HG02610 (cell line): Measurements from ENCODE around the gene ROBO1.
"Not testable (repeated sequence)": the region's sequence is repeated elsewhere in the genome, so short reads cannot be mapped to it uniquely, and the experiment has no call there.

ENCODE experiments used
- ATAC-seq: cut with Tn5 transposase; IDR thresholded peaks from one replicate; pipeline ENCODE4 v1.9.1; 2021; ENCODE audit warnings: mild to moderate bottlenecking, moderate library complexity; ENCODE audit not compliant: unreplicated experiment

The ROBO1 gene

DNA sequence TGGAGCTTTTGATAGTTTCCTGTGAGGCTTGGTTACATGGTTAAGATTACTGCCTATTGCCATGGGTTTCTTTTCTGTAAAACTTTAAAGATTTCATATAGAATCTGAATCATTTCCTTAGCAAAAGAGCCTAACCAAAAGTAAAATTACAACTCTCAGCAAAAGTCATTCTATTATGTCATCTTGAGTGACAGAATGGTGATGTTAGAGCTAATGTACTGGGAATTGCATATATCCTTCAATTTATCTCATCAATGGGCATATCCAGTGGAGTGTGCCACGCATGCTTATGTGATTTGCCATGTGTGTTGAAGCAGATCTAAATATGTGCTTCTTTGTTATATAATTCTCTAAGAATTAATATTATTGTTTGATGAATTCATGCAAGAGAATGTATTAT, 212.1 kb downstream of the ROBO1 start:
- no peak for ATAC-seq

DNA sequence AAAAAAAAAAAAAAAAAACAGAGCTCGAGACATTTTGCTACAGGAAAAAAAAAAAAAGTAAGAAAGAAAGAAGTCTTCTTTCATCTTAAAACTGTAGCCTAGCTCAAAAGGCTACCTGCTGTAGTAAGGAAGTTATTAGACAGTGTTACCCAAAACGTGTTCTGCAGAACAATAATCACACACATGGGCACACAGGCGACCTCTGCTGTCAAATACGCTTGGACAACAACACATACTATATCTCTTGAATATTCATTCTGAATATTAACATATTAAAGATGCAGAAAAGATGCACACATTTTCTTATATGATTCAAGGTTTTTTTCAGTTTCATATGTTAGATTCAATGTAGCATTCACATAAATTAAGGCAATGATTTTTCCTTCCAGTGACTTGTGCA, 215.8 kb downstream of the ROBO1 start:
- ATAC-seq: no peak

DNA sequence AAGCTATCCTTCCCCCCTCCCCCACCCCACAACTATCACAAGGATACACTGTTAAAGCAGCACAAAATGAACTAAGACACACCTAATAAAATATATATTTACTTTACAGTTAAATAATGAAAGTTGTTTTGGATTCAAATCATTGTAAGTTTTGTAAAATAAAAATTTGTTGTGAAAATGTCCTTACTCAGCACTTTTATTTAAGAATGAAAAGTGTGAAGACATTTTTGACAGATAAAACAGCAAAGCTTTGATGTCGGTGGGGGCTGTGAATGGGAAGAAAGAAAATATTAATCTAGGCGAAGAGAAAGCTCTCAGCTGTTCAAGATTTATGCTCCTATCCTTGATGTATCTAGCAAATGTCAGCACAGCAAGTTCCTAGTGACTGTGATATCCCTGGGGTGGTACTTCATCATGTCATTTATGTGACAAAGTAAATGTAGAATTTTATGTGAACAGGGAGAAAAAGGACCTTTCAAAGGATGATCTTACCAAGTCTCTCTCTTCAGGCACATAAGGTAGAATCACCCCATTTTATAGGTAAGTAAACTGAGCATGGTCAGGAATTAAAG, 216.4 kb downstream of the ROBO1 start:
- ATAC-seq: no peak

DNA sequence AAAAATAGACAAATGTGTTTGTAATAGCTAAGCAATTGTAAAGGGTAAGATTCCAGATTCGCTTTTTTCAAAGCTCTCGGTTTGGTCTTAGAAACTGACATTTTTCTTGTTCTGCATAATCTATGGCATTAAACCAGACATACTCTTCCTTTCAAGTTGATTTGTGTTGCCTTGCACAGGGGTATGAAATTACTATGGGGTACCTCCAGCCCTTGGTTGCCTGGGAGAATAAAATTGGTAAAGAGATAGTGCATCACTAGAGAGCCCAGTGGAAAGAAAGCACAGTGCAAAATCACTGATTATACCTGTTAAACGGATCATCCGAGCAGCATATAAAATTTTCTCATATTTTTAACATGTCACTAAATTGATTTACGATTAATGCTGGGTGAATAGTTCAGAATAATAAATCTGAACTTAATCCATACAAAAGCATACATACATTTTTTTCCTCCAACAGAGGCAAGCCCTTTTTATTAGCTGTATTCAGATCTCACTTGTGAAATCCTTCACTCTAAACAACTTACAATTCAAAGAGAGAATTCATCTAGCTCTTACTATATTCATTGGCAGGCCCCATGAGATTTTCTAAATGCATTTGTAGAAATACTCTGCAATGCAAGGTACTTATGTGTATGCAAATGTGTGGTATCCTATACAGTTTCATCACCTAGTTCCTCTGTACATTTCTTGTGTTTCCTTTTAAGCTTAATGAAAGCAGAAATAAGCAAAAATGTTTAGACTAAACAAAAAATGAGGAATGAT, 224.4 kb downstream of the ROBO1 start:
- ATAC-seq: no peak

DNA sequence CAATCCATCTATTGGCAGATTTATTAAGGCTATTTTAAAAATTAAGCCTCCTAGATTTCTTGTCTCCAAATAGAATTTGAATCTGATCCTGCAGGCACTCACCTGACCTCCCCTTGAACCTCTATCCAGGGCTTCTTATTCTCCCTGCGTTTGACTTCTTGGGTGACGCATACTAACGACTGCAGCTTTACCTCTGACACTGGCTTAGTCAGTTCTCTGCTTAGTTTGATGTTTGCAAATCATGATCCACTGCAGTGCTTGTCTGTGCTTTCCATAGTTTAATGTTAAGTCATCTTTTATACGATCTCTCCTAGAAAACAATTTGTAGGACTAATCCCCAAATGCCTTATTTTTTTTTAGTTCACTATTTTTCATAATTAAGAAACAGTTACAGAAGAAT, 233.1 kb downstream of the ROBO1 start:
- no peak for ATAC-seq

DNA sequence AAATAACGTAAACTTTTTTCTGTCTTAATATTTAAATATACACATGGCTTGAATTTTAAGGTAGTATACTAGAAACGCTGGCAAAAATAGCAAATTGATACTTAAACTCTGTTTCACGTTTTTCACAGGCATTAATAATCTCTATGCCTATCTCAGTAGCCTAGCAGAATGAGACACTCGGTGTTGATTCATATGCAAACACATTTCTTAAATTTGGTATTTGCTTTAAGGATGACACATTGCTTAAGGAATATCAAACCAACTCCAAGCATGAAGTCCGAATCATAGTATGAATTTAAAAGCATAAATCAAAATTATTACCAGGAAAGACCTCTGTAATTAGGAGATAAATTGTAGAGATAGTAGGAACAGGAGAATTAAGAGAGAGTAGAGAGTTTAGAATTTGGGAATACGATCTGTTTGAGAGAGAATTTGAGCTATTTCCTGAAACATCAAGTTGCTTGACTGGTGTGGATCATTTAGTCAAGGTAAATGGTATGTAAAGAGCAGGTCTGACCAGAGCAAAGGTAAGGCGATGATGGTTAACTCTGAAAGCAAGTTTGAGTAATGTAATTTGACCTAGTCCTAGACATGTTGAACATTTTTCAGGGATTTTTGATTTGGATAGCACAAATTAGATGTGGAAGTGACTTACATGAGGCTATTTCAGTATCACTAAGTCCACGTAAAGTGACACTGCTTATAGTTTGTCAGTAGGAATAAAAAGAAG, 236.1 kb downstream of the ROBO1 start:
- no peak for ATAC-seq

DNA sequence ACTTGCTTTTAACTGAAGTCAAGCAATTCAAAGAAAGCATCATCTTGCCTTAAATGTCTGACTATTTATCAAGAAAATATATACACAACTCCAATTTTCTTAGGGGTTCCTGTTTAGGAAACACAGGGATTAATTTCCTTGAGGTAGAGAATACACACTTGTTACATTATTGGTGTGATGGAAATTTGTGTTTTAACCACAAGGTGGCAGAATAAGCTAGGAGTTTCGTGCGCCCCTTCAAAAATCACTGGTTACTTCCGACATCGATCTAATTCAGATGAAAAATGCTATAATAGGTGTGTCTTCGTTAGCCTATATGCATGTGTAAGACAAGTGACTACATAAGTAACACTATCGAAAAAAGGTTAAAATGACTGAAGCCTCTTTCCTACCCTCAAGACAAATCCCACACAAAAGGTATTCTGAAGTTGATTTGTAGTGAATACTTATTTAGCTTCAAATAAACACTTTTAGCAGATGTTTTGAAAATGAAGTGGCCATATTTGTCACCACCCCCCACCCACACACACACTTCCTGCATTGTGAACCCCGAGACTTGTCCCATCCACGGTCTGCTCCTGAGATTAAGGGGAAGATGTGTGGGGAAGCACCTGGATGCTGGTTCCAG, 246.5 kb downstream of the ROBO1 start:
- ATAC-seq: peak; percentile 79

DNA sequence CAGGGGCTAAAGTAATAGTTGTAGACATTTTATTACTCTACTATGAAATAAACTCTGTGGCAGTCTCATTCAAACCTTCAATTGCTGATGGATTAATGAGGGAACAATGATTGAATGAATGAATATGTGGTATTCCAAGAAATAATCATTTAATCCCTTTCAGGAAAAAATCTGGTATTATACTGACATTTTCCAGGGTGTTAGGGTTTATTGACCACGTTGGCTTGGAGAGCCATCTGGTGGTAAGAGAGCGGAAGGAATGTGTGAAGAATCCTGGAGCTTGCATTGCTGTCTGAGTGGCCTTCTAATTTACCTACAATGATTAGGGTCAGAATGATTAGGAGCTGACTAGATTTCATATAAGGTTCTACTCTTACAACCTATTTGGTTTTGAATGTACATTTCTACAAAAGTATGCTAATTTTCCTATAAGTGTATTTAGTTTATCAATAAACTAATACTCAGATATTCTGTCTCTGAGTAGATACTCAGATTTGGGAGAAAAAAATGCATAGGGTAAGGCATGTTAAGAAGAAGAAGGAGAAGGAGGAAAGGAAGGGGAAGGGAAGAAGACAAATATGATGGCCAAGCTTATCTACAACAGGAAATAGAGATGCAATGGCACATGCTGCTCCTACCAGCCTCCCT, 249.9 kb downstream of the ROBO1 start:
- no peak for ATAC-seq

DNA sequence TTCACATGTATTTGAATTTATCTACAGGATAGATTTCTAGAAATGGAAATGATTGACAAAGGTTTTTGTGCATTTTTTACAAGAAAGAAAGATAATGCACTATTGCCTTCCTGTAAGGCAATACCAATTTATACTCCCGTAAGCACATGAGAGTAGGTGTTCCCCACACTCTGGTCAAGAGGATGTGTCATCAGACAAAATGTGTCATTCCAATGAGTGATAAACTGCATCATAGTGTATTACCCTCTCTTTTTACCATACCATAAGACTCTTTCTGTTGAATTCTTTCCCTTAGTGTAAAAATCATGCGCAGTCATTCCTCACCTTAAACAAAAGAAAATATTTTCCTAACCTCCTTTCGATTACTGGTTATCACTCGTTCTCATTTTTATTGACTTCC, 251.0 kb downstream of the ROBO1 start:
- ATAC-seq: no peak

DNA sequence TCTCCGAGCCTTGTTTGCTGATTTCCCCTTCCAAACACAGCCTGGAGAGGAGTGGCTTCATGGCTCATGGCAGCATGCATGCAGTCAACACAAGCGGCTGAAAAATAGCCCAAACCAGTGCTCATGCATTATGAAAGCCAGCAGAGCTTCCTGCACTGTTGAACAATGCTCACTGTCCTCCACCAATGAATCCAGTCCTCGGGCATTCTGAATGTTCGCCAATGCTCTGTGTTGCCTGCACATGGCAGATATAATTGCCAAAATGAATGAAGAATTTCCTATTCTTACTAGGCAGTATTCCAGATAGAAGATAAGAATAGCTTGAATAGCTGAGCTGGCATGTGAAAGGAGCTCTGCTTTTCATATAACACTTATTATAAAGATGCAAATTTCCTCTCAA, 252.7 kb downstream of the ROBO1 start:
- ATAC-seq: no peak

DNA sequence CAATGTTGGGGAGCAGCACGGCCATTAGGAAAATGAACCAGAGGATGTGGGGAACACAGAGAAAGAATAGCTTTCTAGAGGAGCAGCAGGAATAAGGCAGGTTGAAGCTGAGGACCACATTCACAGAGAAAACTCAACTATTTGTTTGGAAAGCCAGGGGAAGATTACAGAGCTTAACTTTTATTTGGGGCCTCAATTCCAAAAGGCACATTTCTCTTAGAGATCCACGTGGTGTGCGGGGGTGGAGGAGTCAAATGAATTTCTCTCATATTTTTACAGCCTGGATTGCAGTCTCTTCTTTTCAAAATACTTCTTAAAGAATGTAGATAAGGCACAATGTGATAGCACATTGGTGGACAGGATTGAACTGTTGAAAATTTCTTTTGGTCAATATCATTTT, 253.7 kb downstream of the ROBO1 start:
- ATAC-seq: no peak

DNA sequence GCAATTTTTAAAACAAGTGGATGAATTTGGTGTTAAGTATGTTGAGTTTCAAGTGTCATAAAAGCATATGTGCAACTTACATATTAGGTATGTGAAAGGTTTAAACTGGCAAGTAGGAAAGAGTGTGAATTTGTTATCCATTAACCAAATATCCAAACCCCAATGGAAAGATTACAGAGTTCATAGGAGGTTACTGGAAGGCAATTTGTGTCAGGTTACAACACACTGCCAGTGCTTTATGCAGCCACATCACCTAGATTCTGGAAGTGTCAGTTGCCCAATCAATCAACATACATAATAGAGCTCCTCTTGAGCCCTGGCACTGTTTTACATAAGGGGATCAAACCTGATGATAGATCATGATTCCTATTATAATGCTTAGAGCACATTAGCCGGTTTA, 261.0 kb downstream of the ROBO1 start:
- no peak for ATAC-seq

DNA sequence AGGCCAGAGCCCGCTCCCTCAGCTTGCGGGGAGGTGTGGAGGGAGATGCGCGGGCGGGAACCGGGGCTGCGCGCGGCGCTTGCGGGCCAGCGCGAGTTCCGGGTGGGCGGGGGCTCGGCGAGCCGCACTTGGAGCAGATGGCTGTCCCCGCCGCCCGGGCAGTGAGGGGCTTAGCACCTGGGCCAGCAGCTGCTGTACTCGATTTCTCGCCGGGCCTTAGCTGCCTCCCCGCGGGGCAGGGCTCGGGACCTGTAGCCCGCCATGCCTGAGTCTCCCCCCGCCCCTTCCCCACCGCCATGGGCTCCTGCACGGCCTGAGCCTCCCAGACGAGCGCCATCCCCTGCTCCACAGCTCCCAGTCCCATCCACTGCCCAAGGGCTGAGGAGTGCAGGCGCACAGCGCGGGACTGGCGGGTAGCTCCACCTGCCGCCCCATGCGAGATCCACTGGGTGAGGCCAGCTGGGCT, 265.5 kb downstream of the ROBO1 start:
- not testable (repeated sequence) for ATAC-seq

DNA sequence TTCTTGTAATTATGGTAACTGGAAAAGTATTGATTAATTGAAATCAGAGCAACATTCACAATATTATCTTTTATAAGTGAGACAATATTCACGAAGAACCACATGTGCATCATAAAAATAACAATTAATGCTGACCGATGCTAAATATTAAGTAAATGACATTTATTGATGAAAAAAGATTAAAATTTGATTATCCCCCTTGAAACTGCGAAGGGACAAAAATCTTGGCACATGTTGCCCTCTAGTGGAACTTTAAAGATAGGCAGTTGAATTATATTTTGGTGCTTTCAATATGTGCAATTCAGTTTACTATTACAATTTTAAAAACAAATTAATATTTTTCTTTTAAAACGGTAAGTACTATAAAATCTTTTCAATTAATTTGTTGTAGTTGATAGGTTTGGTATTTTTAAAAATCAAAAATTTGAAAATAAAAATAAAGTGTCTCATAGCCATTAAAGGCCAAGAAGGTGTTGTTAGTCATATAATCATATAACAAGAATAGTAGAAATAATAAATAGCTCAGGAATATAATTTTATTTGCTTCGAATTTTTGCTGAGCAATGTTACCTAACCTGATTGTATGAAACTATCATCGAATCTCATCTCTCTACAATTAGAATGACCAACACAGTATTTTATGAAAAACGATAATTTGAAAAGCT, 270.2 kb downstream of the ROBO1 start:
- no peak for ATAC-seq

DNA sequence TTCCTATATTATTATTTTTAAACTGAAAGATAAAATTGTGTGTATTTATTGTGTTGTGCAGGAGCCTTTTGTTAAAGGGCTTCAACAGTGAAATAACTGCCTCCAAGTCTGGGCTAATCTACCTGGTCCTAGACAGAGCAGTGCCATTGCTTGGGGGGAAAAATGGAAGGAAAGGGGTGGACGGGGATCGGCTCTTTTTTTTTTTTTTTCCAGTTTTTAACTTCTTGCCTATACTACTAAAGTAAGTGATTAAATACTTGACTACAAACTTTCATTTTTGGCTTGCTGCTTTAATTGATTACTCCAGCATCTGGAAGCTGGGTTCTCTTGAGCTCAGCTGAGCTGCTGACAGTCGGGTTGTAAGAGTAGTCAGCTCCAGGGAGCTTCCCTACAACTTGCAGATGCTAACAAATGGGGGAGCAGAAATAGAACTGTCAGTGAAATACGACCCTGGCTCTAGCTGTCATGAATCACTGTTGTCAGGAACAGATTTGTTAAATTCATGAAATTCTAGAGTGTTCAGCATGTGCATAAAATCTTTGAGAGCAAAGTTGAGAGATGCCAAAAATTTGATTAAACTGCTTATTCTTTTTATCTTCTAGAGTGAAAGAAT, 276.7 kb downstream of the ROBO1 start:
- no peak for ATAC-seq

DNA sequence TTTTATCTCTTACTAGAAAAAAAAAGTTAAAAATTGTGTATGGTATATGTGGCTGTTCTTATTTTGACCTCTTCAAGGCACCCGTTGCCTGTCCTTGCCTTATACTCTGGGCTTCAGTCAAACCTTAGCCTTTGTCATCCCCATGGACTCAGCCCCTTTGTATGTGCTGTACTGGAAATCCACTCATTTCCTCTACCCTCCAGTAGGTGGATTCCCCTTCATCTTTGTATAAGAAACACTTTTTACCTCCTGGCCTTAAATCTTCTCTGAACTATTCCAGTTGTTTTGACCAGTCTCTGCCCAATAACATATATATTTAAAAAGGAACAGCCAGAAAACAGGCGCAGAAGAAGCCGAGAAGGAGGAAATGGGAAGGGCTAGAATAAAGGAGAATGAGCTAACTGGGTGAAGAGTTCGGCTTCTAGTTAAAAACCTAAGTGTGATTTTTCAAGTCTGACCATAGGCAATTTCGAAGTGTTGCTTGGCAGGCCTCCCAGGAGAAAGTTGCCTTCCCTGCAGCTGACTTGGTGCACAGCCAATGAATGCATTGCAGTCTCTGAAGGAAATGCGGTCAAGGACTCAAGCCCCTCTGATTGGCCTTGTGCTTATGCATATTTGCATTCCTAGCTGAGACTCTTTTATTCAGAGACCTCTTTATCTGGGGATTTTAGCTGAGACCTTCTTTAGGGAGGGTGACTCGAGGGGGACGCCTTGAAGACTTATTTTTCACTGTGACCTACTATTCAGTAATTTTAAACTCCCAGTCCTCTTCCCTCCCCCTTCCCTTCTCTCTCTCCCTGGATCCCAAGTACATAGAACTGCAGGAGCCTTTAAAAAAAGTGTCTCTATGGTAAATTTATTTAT, 277.4 kb downstream of the ROBO1 start:
- no peak for ATAC-seq

DNA sequence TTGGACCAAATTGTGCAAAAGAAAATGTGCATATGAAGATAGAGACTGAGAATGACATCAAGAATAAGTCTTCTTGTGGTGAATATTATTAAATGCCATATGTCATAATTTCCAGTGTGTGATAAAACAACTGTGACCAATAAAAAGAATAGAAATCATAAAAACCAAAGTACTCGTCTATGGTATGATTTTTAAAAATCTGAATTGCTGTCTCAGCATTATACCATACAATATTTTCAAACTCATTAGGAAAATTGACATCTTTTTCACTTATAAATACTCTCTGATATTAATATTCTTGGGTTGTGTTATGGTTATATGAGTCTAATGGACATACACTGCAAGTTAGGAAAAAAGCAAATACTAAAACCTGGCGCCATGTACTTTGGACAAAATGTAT, 279.4 kb downstream of the ROBO1 start:
- no peak for ATAC-seq

DNA sequence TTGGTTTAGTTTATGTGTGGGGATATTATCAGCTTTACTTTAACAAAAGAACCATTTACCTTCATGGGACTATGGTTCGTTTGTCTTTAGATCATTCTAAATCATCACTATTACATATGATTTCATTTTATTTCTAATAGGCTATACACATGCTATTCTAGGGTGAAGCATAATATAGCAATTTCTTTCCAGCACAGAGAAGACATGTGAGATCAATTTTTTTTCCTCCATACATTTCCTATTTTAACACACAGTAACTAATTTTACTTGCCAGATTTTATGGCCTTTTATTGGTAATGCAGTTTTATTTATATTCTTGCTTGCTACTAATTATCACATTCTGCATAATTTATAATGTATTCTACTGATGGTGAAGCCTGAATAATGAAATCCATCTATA, 287.1 kb downstream of the ROBO1 start:
- ATAC-seq: no peak

DNA sequence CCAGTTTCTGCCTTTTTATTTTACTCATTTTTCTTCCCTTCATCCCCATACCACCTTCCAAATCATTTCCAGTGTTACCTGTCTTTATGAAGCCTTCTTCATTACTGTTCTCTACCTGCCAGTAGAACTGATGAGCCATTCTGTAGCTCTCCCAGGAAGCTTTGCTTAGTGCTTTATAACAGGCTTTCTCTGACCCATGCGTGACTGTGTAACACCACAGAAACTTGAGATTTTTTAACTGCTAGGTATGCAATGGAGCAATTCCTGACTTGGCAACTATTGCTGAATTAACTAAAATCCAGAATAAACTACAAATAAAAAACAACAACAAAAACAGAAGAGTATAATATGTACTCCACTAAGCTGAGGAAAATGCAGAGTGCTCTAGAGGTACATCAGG, 289.2 kb downstream of the ROBO1 start:
- no peak for ATAC-seq
